K562 (cell line): ENCODE results near the gene IL20RB. TPM values are rescaled to one million over a fixed set of nuclear protein-coding genes. Genes with fewer than 3 reads are reported as not detected.

ENCODE experiments used
- ATAC-seq: fragments of 200-7000 bp; cut with Tn5 transposase; 3 replicates; pipeline ENCODE4 v1.9.1; 2020; ENCODE audit warnings: moderate library complexity
- BruUV-seq: library from RNA; stranded (reverse); fragments of 400-500 nt; replicated peaks from 2 replicates; lab custom pipeline; 2021; lab: Mats Ljungman, UMichigan
- CTCF ChIA-PET: fragments of 300-600 bp; formaldehyde crosslinking; extraction: SDS; loops from one replicate; lab custom pipeline; 2021; ENCODE audit warnings: low intra/inter-chr PET ratio; lab: Yijun Ruan, JAX
- POLR2A ChIA-PET: fragments of 300-600, 350-650 bp; sonication (Branson Sonifier 250); formaldehyde crosslinking; extraction: SDS; loops from one replicate; lab custom pipeline; 2021; ENCODE audit warnings: antibody characterized with exemption, inconsistent platforms; lab: Yijun Ruan, JAX
- DNase-seq, 4 experiments: peaks; one replicate each; pipeline versions ENCODE4 v3.0.0 to v3.0.0-alpha.2; 2011 to 2018; ENCODE audit warnings: low spot score in 3 of 4, mixed read lengths in 3 of 4; ENCODE audit errors: extremely low read depth in 1 of 4
- FAIRE-seq: peaks from 2 replicates; lab custom pipeline; 2011; peaks lifted over from hg19 to GRCh38; lab: Jason Lieb, UNC
- H2AFZ ChIP-seq: 2 replicates; pipeline ENCODE4 v1.6.0; 2011; ENCODE audit warnings: low read depth, low read length, control low read depth, inconsistent platforms
- H3K27ac ChIP-seq: fragments of 200-600 bp; 3 replicates; pipeline ENCODE4 v1.8.0; 2011; ENCODE audit warnings: low read depth, mild to moderate bottlenecking, control low read depth, inconsistent platforms, low read length, moderate library complexity, mixed read lengths; ENCODE audit errors: extremely low read depth
- H3K27me3 ChIP-seq, 2 experiments: fragments of 300-600 bp in 1 of 2; 2 replicates in 1 of 2; 3 replicates in 1 of 2; pipeline versions ENCODE4 v1.6.0 to v1.8.0; 2011; ENCODE audit warnings: inconsistent platforms in 2 of 2, low read length in 2 of 2, mild to moderate bottlenecking in 1 of 2, mixed read lengths in 1 of 2, moderate library complexity in 1 of 2; ENCODE audit not compliant: control insufficient read depth in 2 of 2, insufficient read depth in 2 of 2
- H3K36me3 ChIP-seq: fragments of 300-600 bp; 3 replicates; pipeline ENCODE4 v1.8.0; 2011; ENCODE audit warnings: mild to moderate bottlenecking, low read length, inconsistent platforms; ENCODE audit not compliant: control insufficient read depth, insufficient read depth
- H3K4me1 ChIP-seq, 2 experiments: fragments of 200-600 bp in 1 of 2; replicated peaks in 1 of 2; 2 replicates in 1 of 2; 3 replicates in 1 of 2; pipeline versions ENCODE4 v1.5.1 to v1.8.0; 2011; ENCODE audit warnings: inconsistent platforms in 2 of 2, low read length in 2 of 2, mild to moderate bottlenecking in 1 of 2, mixed read lengths in 1 of 2, moderate library complexity in 1 of 2; ENCODE audit not compliant: control insufficient read depth in 2 of 2, insufficient read depth in 2 of 2
- H3K4me2 ChIP-seq: 2 replicates; pipeline ENCODE4 v1.6.1; 2011; ENCODE audit warnings: low read length, control low read depth, inconsistent platforms, mixed read lengths; ENCODE audit not compliant: insufficient read depth
- H3K4me3 ChIP-seq: fragments of 200-600 bp; sonication (generic), shearing (Covaris generic); 2 replicates; pipeline ENCODE4 v1.5.1; 2016; ENCODE audit warnings: control low read depth, inconsistent platforms
- H3K79me2 ChIP-seq: fragments of 200-600 bp; 3 replicates; pipeline ENCODE4 v1.8.0; 2011; ENCODE audit warnings: low read length, inconsistent platforms; ENCODE audit not compliant: control insufficient read depth, insufficient read depth
- H3K9ac ChIP-seq, 2 experiments: 2 replicates each; pipeline versions ENCODE4 v1.6.0 to v1.6.1; 2011; ENCODE audit warnings: low read depth in 2 of 2, low read length in 2 of 2, control low read depth in 1 of 2, inconsistent platforms in 1 of 2, mild to moderate bottlenecking in 1 of 2, mixed read lengths in 1 of 2; ENCODE audit not compliant: insufficient read depth in 1 of 2
- H3K9me1 ChIP-seq: one replicate; pipeline ENCODE4 v1.6.0; 2011; ENCODE audit warnings: inconsistent platforms, mild to moderate bottlenecking, low read length, moderate library complexity; ENCODE audit not compliant: control insufficient read depth, insufficient read depth
- H3K9me3 ChIP-seq: replicated peaks from 2 replicates; pipeline ENCODE4 v1.5.1; 2011; ENCODE audit warnings: low read depth, low read length, inconsistent platforms; ENCODE audit not compliant: control insufficient read depth, insufficient read depth
- H4K20me1 ChIP-seq: replicated peaks from 2 replicates; pipeline ENCODE4 v1.6.1; 2011; ENCODE audit warnings: low read length, inconsistent platforms, mixed read lengths; ENCODE audit not compliant: control insufficient read depth, insufficient read depth
- DLX4 ChIP-seq: fragments of 250-450 bp; sonication (Bioruptor Pico); IDR thresholded peaks from 2 replicates; pipeline ENCODE4 v1.6.1; 2021; ENCODE audit warnings: mild to moderate bottlenecking
- MLLT1 ChIP-seq, 2 experiments: fragments of 450-650 bp; IDR thresholded peaks; 2 replicates each; pipeline ENCODE4 v1.6.1; 2016
- NFYB ChIP-seq: IDR thresholded peaks from 2 replicates; pipeline ENCODE4 v1.6.1; 2011; ENCODE audit warnings: mild to moderate bottlenecking, moderate library complexity; ENCODE audit not compliant: insufficient read length; ENCODE audit errors: extremely low read depth
- NONO ChIP-seq, 2 experiments: fragments of 200-400 bp in 1 of 2; fragments of 450-650 bp in 1 of 2; formaldehyde crosslinking in 1 of 2; IDR thresholded peaks; 2 replicates each; pipeline ENCODE4 v1.6.1; 2017; ENCODE audit warnings: low read depth in 2 of 2, mild to moderate bottlenecking in 2 of 2, moderate library complexity in 2 of 2, low read length in 1 of 2
- PURB ChIP-seq: sonication (generic); formaldehyde crosslinking; IDR thresholded peaks from 2 replicates; pipeline ENCODE4 v1.9.0; 2021; ENCODE audit warnings: low read depth, mild to moderate bottlenecking, missing genetic modification reagents
- RBM34 ChIP-seq: fragments of 200-400 bp; formaldehyde crosslinking; IDR thresholded peaks from 2 replicates; pipeline ENCODE4 v1.6.1; 2018; ENCODE audit warnings: low read length, borderline replicate concordance; ENCODE audit not compliant: insufficient read depth
- SMARCA5 ChIP-seq: fragments of 450-650 bp; IDR thresholded peaks from 2 replicates; pipeline ENCODE4 v1.6.1; 2016
- SP1 ChIP-seq: sonication (generic); formaldehyde crosslinking; IDR thresholded peaks from 2 replicates; pipeline ENCODE4 v1.8.1; 2022; ENCODE audit warnings: mild to moderate bottlenecking, missing genetic modification reagents
- SRSF1 ChIP-seq: fragments of 200-400 bp; formaldehyde crosslinking; IDR thresholded peaks from 2 replicates; pipeline ENCODE4 v1.6.1; 2017; ENCODE audit warnings: mild to moderate bottlenecking, low read depth, low read length, moderate library complexity
- STAG1 ChIP-seq: sonication (generic); formaldehyde crosslinking; IDR thresholded peaks from 2 replicates; pipeline ENCODE4 v1.5.0; 2020; ENCODE audit warnings: missing genetic modification reagents, borderline replicate concordance
- TOE1 ChIP-seq, 2 experiments: fragments of 450-650 bp in 1 of 2; sonication (generic) in 1 of 2; formaldehyde crosslinking in 1 of 2; IDR thresholded peaks; 2 replicates each; pipeline versions ENCODE4 v1.7.1 to v1.8.0; 2016 to 2022; ENCODE audit warnings: borderline replicate concordance in 2 of 2, mild to moderate bottlenecking in 2 of 2, antibody characterized with exemption in 1 of 2, inconsistent platforms in 1 of 2, low read depth in 1 of 2, missing genetic modification reagents in 1 of 2, moderate library complexity in 1 of 2
- ZFP30 ChIP-seq: fragments of 250-450 bp; sonication (Bioruptor Pico); IDR thresholded peaks from 2 replicates; pipeline ENCODE4 v1.8.0; 2022; ENCODE audit warnings: moderate library complexity, mild to moderate bottlenecking, inconsistent platforms, borderline replicate concordance
- ZNF324 ChIP-seq: fragments of 250-450 bp; sonication (Bioruptor Pico); IDR thresholded peaks from 2 replicates; pipeline ENCODE4 v1.4.0; 2020; ENCODE audit warnings: mild to moderate bottlenecking
- WGBS: fragments of 100-300 bp; shearing (Covaris generic); methylation state at CpG from one replicate; pipeline ENCODE4 v1.1.6; 2016; ENCODE audit warnings: low coverage, mixed read lengths; ENCODE audit not compliant: insufficient coverage; ENCODE audit errors: missing lambda C conversion rate; 5-methylcytosine and 5-hydroxymethylcytosine counted together
- in situ Hi-C: fragments of 300-500 bp; cut with MboI; formaldehyde crosslinking; loops from 4 replicates; pipeline ENCODE4 v1.15.0; 2018; ENCODE audit warnings: inconsistent platforms, mixed read lengths
- intact Hi-C: fragments of 100-400 bp; cut with micrococcal nuclease; formaldehyde crosslinking; loops from 2 replicates; pipeline ENCODE4 v1.14.2; 2022
- polyA plus RNA-seq, 8 experiments: library from polyadenylated mRNA; depleted of rRNA in 4 of 8; stranded (reverse) in 5 of 8; unstranded in 3 of 8; fragments of >200 nt; fragmentation: Nextera tagmentation in 2 of 8; fragmentation: Illumina TruSeq in 1 of 8; extraction: Ambion mirVana in 2 of 8; extraction: Trizol in 1 of 8; gene quantifications; 2 replicates each; pipeline versions ENCODE4 v1.2.1 to v1.2.3, GENCODE V29; 2011 to 2014; ENCODE audit warnings: inconsistent platforms in 1 of 8, missing spikeins in 1 of 8
- total RNA-seq, 7 experiments: library from RNA; depleted of rRNA in 6 of 7; stranded (reverse); fragments of >200 nt in 6 of 7; fragmentation: Illumina TruSeq in 2 of 7; extraction: Trizol in 2 of 7; gene quantifications; 2 replicates each; pipeline versions ENCODE4 v1.2.1 to v1.2.3, GENCODE V29; 2011 to 2021; ENCODE audit warnings: low replicate concordance in 1 of 7
- TF ChIP-seq, protein P1 (sequence below): sonication (generic); formaldehyde crosslinking; IDR thresholded peaks from 2 replicates; pipeline ENCODE4 v1.8.1; 2022; ENCODE audit warnings: missing genetic modification reagents
- TF ChIP-seq, protein P2 (sequence below): sonication (generic); formaldehyde crosslinking; IDR thresholded peaks from 2 replicates; pipeline ENCODE4 v1.8.0; 2022; ENCODE audit warnings: mild to moderate bottlenecking, missing genetic modification reagents

The IL20RB gene
- total and polyA plus RNA-seq, 9 of the 15 experiments (the other 6 are each of a cell fraction or from before 2014, with no cell fraction given): 0.77 to 9.9 (median 6.1) TPM

- intact Hi-C loops (no loop called here), in situ Hi-C loops (no loop called here)
- Histone ChIP-seq H3K27me3 (no peaks in the 10 kb centered on the region), H3K9ac (no peak overlapping the region), H2AFZ (no peak overlapping the region), H3K4me2 (no peak overlapping the region), H3K9me1 (no peaks in the 10 kb centered on the region), H3K36me3 (peaks cover 18% of the 10 kb centered on the region; the same call in 2 of the 3 replicates), H3K4me1 (peaks cover 0 to 2% of the 10 kb centered on the region in 2 experiments; a peak in 1 of 5 replicates), H3K9me3 (no peaks in the 10 kb centered on the region), H3K79me2 (peaks cover 21% of the 10 kb centered on the region), H3K4me3 (no peak overlapping the region), H4K20me1 (no peaks in the 10 kb centered on the region), H3K27ac (no peak overlapping the region)
- ChIA-PET POLR2A (interaction anchor here (1.3 kb wide), 1 partner anchor 11 kb away, joined by 7 read pairs; the partner anchor contains the start of gene IL20RB), CTCF (interaction anchor here (0.6 kb wide), 1 partner anchor 132 kb away, joined by 3 read pairs; no protein-coding TSS in a partner anchor)
- DNase-seq (no peak), FAIRE-seq (no peak), ATAC-seq (no peak)
- WGBS: 100% methylated on average over 1 of the region's 1 CpG
- no TSS peak for BruUV-seq
- TF ChIP-seq ZNF324 (CRISPR knock-in tag) (no peak), STAG1 (CRISPR knock-in tag) (no peak), NFYB (no peak), SMARCA5 (no peak), TOE1 (IDR thresholded peaks at IDR 0.05; ENCODE audit: borderline replicate concordance) (no peak), TOE1 (CRISPR knock-in tag; IDR thresholded peaks at IDR 0.05; ENCODE audit: borderline replicate concordance, low read depth) (no peak), SP1 (CRISPR knock-in tag) (no peak), MLLT1 (IDR thresholded peaks at IDR 0.05) (no peak), PURB (CRISPR knock-in tag) (no peak), DLX4 (no peak), RBM34 (no peak), NONO (IDR thresholded peaks at IDR 0.05; ENCODE audit: low read depth in 2 of 2, low read length in 1 of 2) (no peak), ZFP30 (CRISPR knock-in tag) (no peak), SRSF1 (no peak)
- TF ChIP-seq, protein P1, sequence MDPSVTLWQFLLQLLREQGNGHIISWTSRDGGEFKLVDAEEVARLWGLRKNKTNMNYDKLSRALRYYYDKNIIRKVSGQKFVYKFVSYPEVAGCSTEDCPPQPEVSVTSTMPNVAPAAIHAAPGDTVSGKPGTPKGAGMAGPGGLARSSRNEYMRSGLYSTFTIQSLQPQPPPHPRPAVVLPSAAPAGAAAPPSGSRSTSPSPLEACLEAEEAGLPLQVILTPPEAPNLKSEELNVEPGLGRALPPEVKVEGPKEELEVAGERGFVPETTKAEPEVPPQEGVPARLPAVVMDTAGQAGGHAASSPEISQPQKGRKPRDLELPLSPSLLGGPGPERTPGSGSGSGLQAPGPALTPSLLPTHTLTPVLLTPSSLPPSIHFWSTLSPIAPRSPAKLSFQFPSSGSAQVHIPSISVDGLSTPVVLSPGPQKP: no peak
- TF ChIP-seq, protein P2, sequence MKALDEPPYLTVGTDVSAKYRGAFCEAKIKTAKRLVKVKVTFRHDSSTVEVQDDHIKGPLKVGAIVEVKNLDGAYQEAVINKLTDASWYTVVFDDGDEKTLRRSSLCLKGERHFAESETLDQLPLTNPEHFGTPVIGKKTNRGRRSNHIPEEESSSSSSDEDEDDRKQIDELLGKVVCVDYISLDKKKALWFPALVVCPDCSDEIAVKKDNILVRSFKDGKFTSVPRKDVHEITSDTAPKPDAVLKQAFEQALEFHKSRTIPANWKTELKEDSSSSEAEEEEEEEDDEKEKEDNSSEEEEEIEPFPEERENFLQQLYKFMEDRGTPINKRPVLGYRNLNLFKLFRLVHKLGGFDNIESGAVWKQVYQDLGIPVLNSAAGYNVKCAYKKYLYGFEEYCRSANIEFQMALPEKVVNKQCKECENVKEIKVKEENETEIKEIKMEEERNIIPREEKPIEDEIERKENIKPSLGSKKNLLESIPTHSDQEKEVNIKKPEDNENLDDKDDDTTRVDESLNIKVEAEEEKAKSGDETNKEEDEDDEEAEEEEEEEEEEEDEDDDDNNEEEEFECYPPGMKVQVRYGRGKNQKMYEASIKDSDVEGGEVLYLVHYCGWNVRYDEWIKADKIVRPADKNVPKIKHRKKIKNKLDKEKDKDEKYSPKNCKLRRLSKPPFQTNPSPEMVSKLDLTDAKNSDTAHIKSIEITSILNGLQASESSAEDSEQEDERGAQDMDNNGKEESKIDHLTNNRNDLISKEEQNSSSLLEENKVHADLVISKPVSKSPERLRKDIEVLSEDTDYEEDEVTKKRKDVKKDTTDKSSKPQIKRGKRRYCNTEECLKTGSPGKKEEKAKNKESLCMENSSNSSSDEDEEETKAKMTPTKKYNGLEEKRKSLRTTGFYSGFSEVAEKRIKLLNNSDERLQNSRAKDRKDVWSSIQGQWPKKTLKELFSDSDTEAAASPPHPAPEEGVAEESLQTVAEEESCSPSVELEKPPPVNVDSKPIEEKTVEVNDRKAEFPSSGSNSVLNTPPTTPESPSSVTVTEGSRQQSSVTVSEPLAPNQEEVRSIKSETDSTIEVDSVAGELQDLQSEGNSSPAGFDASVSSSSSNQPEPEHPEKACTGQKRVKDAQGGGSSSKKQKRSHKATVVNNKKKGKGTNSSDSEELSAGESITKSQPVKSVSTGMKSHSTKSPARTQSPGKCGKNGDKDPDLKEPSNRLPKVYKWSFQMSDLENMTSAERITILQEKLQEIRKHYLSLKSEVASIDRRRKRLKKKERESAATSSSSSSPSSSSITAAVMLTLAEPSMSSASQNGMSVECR (CRISPR knock-in tag): no peak
These were observed 10.8 kb upstream of the IL20RB start for GRCh38 chr3:136946978-136947377.
